ENCODE measurements around the gene ADGRV1. TPM values are rescaled to one million over a fixed set of nuclear protein-coding genes. Genes with fewer than 3 reads are reported as not detected.

ADGRV1 gene
- total and polyA plus RNA-seq, 9 of the 15 experiments (the other 6 are each of a cell fraction or from before 2014, with no cell fraction given) = 21.7 to 156 (median 58.2) TPM

DNA sequence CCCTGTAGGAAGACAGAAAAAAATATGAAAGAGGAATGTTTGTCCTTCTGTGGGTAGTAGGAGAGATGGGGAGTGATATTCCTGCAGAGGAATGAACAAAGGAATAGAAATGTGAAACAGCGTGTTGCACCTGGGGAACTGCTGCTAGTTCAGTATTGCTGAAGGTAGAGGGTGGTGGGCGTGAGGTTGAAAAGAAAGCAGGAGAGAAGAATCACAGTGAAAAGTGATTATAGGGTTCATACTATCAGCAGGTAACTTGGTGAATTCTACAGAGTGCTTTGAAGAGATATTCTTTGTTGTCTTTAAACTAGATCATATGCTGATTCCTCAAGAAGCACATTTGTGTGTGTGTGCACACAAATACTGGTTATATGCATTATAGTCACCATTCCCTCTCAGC is 95.6 kb downstream of the ADGRV1 start (continued):
- TF ChIP-seq, protein P1, sequence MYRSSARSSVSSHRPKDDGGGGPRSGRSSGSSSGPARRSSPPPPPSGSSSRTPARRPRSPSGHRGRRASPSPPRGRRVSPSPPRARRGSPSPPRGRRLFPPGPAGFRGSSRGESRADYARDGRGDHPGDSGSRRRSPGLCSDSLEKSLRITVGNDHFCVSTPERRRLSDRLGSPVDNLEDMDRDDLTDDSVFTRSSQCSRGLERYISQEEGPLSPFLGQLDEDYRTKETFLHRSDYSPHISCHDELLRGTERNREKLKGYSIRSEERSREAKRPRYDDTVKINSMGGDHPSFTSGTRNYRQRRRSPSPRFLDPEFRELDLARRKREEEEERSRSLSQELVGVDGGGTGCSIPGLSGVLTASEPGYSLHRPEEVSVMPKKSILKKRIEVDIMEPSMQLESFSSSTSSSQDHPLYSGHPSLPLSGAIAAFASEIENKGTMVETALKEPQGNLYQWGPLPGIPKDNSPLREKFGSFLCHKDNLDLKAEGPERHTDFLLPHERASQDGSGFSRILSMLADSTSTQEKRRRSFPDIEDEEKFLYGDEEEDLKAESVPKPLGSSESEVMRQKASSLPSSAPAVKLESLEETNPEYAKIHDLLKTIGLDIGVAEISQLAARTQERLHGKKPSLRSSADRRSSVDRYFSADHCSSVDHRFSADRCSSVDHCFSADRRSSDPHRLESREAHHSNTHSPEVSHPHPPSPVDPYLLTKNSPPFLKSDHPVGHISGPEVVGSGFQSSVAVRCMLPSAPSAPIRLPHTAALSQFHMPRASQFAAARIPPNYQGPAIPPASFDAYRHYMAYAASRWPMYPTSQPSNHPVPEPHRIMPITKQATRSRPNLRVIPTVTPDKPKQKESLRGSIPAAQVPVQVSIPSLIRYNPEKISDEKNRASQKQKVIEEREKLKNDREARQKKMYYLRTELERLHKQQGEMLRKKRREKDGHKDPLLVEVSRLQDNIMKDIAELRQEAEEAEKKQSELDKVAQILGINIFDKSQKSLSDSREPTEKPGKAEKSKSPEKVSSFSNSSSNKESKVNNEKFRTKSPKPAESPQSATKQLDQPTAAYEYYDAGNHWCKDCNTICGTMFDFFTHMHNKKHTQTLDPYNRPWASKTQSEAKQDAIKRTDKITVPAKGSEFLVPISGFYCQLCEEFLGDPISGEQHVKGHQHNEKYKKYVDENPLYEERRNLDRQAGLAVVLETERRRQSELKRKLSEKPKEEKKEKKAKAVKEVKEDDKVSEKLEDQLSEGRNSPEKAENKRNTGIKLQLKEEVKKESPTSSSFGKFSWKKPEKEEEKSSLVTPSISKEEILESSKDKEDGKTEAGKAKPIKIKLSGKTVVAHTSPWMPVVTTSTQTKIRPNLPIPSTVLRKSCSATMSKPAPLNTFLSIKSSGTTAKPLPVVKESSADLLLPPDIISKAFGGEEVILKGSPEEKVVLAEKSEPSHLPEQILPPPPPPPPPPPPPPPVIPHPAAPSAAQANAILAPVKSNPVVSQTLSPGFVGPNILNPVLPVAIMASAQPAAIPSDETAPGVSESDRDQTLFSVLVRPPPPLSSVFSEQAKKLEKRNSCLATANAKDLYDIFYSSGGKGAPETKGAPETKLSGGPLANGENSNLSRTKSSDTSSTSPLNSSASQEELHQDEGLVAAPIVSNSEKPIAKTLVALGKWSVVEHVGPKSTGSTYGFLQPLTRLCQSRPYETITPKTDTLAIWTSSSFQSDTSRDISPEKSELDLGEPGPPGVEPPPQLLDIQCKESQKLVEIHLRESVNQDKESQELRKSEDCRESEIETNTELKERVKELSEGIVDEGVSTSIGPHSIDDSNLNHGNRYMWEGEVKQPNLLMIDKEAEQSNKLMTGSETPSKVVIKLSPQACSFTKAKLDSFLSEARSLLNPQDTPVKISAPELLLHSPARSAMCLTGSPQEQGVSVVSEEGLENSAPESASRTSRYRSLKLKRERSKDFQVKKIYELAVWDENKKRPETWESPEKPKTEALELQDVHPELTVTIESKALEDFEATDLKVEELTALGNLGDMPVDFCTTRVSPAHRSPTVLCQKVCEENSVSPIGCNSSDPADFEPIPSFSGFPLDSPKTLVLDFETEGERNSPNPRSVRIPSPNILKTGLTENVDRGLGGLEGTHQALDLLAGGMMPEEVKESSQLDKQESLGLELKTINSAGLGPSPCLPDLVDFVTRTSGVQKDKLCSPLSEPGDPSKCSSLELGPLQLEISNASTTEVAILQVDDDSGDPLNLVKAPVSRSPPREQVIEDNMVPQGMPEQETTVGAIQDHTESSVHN (IDR thresholded peaks at IDR 0.05; ENCODE audit: borderline replicate concordance in 1 of 2, low read depth in 1 of 2) = no peak
- TF ChIP-seq, protein P2, sequence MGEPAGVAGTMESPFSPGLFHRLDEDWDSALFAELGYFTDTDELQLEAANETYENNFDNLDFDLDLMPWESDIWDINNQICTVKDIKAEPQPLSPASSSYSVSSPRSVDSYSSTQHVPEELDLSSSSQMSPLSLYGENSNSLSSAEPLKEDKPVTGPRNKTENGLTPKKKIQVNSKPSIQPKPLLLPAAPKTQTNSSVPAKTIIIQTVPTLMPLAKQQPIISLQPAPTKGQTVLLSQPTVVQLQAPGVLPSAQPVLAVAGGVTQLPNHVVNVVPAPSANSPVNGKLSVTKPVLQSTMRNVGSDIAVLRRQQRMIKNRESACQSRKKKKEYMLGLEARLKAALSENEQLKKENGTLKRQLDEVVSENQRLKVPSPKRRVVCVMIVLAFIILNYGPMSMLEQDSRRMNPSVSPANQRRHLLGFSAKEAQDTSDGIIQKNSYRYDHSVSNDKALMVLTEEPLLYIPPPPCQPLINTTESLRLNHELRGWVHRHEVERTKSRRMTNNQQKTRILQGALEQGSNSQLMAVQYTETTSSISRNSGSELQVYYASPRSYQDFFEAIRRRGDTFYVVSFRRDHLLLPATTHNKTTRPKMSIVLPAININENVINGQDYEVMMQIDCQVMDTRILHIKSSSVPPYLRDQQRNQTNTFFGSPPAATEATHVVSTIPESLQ (CRISPR knock-in tag; IDR thresholded peaks at IDR 0.05) = no peak
- TF ChIP-seq DDX20 (tag; IDR thresholded peaks at IDR 0.05; ENCODE audit: low read depth) = no peak
- TF ChIP-seq, protein P3, sequence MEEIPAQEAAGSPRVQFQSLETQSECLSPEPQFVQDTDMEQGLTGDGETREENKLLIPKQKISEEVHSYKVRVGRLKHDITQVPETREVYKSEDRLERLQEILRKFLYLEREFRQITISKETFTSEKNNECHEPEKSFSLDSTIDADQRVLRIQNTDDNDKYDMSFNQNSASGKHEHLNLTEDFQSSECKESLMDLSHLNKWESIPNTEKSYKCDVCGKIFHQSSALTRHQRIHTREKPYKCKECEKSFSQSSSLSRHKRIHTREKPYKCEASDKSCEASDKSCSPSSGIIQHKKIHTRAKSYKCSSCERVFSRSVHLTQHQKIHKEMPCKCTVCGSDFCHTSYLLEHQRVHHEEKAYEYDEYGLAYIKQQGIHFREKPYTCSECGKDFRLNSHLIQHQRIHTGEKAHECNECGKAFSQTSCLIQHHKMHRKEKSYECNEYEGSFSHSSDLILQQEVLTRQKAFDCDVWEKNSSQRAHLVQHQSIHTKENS (CRISPR knock-in tag; IDR thresholded peaks at IDR 0.05) = no peak
- TF ChIP-seq, protein P4, sequence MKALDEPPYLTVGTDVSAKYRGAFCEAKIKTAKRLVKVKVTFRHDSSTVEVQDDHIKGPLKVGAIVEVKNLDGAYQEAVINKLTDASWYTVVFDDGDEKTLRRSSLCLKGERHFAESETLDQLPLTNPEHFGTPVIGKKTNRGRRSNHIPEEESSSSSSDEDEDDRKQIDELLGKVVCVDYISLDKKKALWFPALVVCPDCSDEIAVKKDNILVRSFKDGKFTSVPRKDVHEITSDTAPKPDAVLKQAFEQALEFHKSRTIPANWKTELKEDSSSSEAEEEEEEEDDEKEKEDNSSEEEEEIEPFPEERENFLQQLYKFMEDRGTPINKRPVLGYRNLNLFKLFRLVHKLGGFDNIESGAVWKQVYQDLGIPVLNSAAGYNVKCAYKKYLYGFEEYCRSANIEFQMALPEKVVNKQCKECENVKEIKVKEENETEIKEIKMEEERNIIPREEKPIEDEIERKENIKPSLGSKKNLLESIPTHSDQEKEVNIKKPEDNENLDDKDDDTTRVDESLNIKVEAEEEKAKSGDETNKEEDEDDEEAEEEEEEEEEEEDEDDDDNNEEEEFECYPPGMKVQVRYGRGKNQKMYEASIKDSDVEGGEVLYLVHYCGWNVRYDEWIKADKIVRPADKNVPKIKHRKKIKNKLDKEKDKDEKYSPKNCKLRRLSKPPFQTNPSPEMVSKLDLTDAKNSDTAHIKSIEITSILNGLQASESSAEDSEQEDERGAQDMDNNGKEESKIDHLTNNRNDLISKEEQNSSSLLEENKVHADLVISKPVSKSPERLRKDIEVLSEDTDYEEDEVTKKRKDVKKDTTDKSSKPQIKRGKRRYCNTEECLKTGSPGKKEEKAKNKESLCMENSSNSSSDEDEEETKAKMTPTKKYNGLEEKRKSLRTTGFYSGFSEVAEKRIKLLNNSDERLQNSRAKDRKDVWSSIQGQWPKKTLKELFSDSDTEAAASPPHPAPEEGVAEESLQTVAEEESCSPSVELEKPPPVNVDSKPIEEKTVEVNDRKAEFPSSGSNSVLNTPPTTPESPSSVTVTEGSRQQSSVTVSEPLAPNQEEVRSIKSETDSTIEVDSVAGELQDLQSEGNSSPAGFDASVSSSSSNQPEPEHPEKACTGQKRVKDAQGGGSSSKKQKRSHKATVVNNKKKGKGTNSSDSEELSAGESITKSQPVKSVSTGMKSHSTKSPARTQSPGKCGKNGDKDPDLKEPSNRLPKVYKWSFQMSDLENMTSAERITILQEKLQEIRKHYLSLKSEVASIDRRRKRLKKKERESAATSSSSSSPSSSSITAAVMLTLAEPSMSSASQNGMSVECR (CRISPR knock-in tag; IDR thresholded peaks at IDR 0.05) = no peak
- TF ChIP-seq RBFOX2 (IDR thresholded peaks at IDR 0.05; ENCODE audit: low read depth, low read length) = no peak
- TF ChIP-seq ZNF184 (CRISPR knock-in tag; IDR thresholded peaks at IDR 0.05) = no peak
- TF ChIP-seq RCOR1 (IDR thresholded peaks at IDR 0.05; ENCODE audit: borderline replicate concordance in 1 of 2, low read depth in 2 of 2, low read length in 2 of 2) = peak in 1 of 2 experiments; percentile 26; a peak in 1 of 4 replicates
- TF ChIP-seq ESRRB (CRISPR knock-in tag; IDR thresholded peaks at IDR 0.05; ENCODE audit: borderline replicate concordance) = no peak
- TF ChIP-seq, protein P5, sequence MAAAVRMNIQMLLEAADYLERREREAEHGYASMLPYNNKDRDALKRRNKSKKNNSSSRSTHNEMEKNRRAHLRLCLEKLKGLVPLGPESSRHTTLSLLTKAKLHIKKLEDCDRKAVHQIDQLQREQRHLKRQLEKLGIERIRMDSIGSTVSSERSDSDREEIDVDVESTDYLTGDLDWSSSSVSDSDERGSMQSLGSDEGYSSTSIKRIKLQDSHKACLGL (CRISPR knock-in tag; IDR thresholded peaks at IDR 0.05; ENCODE audit: borderline replicate concordance, poor library complexity, severe bottlenecking) = no peak

Data from K562 (cell line).